ENCODE measurements around the gene SPEM1.

Gene SPEM1

GRCh38 chr17:7418472-7419152 is 1.5 kb upstream of the SPEM1 start:
- DNase-seq (ENCODE audit: low spot score) (no peak), FAIRE-seq (no peak)

- FAIRE-seq (no peak), DNase-seq (ENCODE audit: low spot score) (no peak)
Observed at GRCh38 chr17:7421186-7421585, 1.1 kb downstream of the SPEM1 start.

GRCh38 chr17:7423679-7424078 is 3.6 kb downstream of the SPEM1 start:
- DNase-seq (ENCODE audit: low spot score) (no peak), FAIRE-seq (no peak)

- no peak for FAIRE-seq
Observed at GRCh38 chr17:7425316-7425715, 5.2 kb downstream of the SPEM1 start, which contains the start of gene SPEM2. Gene SPEM2, plus strand, starts transcription at chr17:7425616. Its CDS starts 73 bp downstream, at chr17:7425689.

GRCh38 chr17:7425756-7426155 is 5.6 kb downstream of the SPEM1 start:
- no peak for FAIRE-seq
- DNase-seq (ENCODE audit: low spot score): no peak

More at GRCh38 chr17:7425316-7425715, 5.2 kb downstream of the SPEM1 start, which contains the start of gene SPEM2:
- no peak for DNase-seq (ENCODE audit: low spot score)

GRCh38 chr17:7426203-7426863 is 6.2 kb downstream of the SPEM1 start:
- FAIRE-seq: no peak
- no peak for DNase-seq (ENCODE audit: low spot score)

- FAIRE-seq (no peak), DNase-seq (ENCODE audit: low spot score) (no peak)
Observed at GRCh38 chr17:7426896-7427489, 6.9 kb downstream of the SPEM1 start.

- FAIRE-seq (no peak), DNase-seq (ENCODE audit: low spot score) (no peak)
Observed at GRCh38 chr17:7427549-7427948, 7.4 kb downstream of the SPEM1 start.

GRCh38 chr17:7428557-7428956 is 8.4 kb downstream of the SPEM1 start, which contains the start of gene SPEM3:
Gene SPEM3, plus strand, starts transcription at chr17:7428857. Its CDS starts 46 bp downstream, at chr17:7428903.
- DNase-seq (ENCODE audit: low spot score) (no peak), FAIRE-seq (no peak)

GRCh38 chr17:7429722-7430121 is 9.6 kb downstream of the SPEM1 start:
- no peak for DNase-seq (ENCODE audit: low spot score)
- FAIRE-seq: no peak

GRCh38 chr17:7431231-7431630 is 11.1 kb downstream of the SPEM1 start:
- FAIRE-seq (no peak), DNase-seq (ENCODE audit: low spot score) (no peak)

- FAIRE-seq: no peak
Observed at GRCh38 chr17:7432296-7432695, 12.2 kb downstream of the SPEM1 start.

GRCh38 chr17:7435676-7436555 is 15.8 kb downstream of the SPEM1 start:
- no peak for FAIRE-seq
- DNase-seq (ENCODE audit: low spot score): no peak

More at GRCh38 chr17:7432296-7432695, 12.2 kb downstream of the SPEM1 start:
- no peak for DNase-seq (ENCODE audit: low spot score)

- DNase-seq (ENCODE audit: low spot score): peak; percentile 68
- FAIRE-seq: no peak
Observed at GRCh38 chr17:7436556-7437368, 16.6 kb downstream of the SPEM1 start.

- FAIRE-seq: no peak
Observed at GRCh38 chr17:7437369-7437863, 17.3 kb downstream of the SPEM1 start.

GRCh38 chr17:7437950-7438614 is 18.0 kb downstream of the SPEM1 start:
- FAIRE-seq (no peak), DNase-seq (ENCODE audit: low spot score) (peak; percentile 22)

More at GRCh38 chr17:7437369-7437863, 17.3 kb downstream of the SPEM1 start:
- no peak for DNase-seq (ENCODE audit: low spot score)

- no peak for FAIRE-seq
Observed at GRCh38 chr17:7438656-7439460, 18.7 kb downstream of the SPEM1 start.

GRCh38 chr17:7439462-7440112 is 19.5 kb downstream of the SPEM1 start, which contains the start of gene FGF11:
Gene FGF11, plus strand, starts transcription at chr17:7439512. Its CDS starts 109 bp downstream, at chr17:7439621.
- no peak for FAIRE-seq

More at GRCh38 chr17:7438656-7439460, 18.7 kb downstream of the SPEM1 start:
- no peak for DNase-seq (ENCODE audit: low spot score)

More at GRCh38 chr17:7439462-7440112, 19.5 kb downstream of the SPEM1 start, which contains the start of gene FGF11:
- DNase-seq (ENCODE audit: low spot score): no peak

Measured in urothelium cell line (cell line).